ENCODE data around the gene MAPK12.

MAPK12 gene

GRCh38 chr22:50250555-50251476, 10.7 kb downstream of the MAPK12 start, which contains the start of gene HDAC10:
Gene HDAC10, minus strand, starts transcription at chr22:50251265. Its CDS starts 233 bp downstream, at chr22:50251032.
- no peak for DNase-seq

DNA sequence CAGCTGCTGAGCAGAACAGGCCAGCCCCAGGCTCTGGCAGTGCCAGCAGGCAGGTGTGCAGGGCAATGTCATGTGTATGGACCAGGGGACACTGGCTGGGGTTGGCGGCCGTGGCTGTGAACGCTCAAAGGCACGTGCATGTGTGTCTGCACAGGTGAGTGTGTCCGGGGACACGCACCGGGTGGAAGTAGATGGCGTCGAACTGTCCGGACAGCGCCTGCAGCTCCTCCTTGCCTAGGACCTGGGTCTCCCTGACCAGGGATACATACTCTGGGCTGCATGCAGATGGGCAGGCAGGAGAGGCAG, 11.3 kb downstream of the MAPK12 start:
- no peak for DNase-seq

- no peak for DNase-seq
Measured at GRCh38 chr22:50249341-50250248, 11.9 kb downstream of the MAPK12 start.

- DNase-seq = no peak
Measured at GRCh38 chr22:50248196-50249081, 13.0 kb downstream of the MAPK12 start.

GRCh38 chr22:50247748-50248147, 13.7 kb downstream of the MAPK12 start:
- no peak for DNase-seq

GRCh38 chr22:50246242-50247175, 15.0 kb downstream of the MAPK12 start:
- no peak for DNase-seq

GRCh38 chr22:50245214-50246072, 16.0 kb downstream of the MAPK12 start:
- DNase-seq = no peak

DNA sequence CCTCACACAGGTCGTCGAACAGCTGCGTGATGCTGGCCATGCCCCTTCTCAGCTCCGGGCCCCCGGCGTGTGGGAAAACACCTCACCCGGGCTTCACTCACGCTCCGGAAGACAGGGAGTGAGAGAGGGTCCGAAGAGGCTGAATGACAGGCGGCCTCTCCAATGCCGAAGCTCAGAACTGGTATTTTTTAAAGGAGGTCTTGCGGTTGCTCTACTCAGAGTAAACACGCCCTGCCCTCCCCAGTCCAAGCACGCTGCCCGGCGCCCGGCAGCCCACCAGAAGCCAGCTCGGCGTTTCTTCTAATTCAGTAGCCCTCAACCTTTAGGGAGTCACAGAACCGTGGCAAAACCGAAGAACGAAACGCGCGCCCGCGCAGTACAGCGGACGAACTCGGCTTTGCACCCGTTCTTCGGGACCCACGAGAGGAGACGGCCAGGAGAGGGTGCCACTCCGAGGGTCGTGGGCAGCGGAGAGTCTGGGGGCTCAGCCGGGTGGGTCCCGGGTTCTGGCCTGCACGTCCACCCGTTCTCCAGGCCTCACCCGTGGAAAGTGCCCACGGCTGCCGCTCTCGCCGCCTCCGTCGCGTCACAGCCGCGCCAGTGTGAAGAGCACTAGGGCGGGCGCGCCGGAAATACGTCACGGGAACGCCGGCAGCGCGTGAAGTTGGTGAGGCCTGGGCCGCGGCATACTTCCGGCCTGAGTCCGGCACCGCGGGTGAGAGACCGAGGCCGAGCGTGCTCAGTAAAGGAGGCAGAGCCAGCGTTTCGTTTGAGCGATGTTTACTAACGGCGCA, 16.9 kb downstream of the MAPK12 start, which contains the start of gene TUBGCP6:
Gene TUBGCP6 (minus strand): TSS at position 604 of the 794 bp plus-strand sequence. CDS start 564 bp downstream, at position 40.
- no peak for DNase-seq

- DNase-seq = no peak
Measured at GRCh38 chr22:50243685-50244419, 17.6 kb downstream of the MAPK12 start.

DNA sequence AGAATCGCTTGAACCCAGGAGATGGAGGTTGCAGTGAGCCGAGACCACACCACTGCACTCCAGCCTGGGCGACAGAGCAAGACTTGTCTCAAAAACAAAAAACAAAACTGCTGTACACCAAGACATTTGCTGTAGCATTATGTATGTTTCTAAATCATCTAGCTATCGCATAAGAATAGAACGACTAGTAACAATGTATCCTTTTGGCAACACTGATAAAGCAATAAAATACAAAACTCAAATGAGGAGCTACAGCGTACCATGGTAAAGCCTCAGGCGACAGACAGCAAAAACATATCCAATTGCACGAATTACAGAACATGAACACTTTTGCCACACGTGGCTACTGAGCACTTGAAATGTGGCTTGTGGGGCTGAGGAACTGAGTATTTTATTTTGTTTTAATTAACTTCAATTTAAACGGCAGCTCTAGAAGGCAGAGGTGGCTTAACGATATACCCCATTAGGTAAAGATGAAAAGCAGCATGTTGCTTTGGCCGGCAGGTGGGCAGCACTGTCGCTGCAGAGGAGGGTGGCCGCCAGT, 19.0 kb downstream of the MAPK12 start:
- DNase-seq = no peak

DNA sequence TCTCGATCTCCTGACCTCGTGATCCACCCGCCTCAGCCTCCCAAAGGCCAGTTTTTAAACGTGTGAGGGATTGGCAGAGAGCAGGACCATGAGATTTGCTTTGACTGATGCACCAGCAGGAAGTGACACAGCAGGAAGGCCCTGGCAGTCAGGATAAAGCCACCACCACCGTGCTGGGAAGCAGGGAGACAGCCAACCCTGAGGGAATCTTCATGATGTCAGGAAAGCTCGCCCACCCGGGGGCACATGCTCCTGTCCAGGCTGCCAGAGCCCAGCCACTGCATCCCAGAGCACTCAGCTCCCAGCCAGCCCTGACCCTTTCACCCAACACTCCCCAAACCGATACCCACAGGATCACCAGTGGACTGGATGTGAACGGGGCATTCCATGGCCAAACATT, 22.7 kb downstream of the MAPK12 start:
- DNase-seq = no peak

DNA sequence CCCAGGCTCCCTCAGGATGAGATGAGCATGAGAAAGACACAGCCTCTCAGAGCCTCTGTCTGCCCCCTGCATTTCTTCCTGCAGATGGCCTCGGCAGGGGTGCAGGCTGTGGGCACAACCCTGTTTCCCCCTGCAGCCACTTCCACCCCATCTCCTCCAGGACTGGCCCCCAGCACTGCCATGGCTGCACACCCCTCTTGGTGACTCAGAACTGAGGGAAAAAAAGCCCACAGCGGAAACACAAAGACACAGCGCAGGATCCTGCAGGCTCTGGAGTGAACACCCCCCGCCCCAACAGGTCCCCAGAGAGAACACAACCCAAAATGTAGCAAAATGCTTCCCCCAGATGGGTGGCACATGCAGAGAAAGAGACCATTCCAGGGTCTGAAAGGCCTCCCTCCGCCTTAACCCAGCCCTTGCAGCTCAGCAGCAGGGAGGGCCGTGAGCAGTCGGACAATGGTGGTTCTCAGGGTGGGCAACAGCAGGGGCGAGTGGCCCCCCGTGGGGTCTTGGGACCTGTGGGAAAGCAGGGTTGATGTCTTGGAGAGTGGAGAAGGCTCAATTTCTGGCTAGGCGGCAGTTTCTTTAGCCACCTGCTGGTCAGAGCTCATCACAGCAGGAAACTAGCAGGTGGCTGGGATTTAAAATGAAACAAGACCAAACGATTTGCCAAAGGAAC, 24.6 kb downstream of the MAPK12 start:
- DNase-seq = no peak

GRCh38 chr22:50233223-50233622, 28.3 kb downstream of the MAPK12 start:
- DNase-seq = no peak

DNA sequence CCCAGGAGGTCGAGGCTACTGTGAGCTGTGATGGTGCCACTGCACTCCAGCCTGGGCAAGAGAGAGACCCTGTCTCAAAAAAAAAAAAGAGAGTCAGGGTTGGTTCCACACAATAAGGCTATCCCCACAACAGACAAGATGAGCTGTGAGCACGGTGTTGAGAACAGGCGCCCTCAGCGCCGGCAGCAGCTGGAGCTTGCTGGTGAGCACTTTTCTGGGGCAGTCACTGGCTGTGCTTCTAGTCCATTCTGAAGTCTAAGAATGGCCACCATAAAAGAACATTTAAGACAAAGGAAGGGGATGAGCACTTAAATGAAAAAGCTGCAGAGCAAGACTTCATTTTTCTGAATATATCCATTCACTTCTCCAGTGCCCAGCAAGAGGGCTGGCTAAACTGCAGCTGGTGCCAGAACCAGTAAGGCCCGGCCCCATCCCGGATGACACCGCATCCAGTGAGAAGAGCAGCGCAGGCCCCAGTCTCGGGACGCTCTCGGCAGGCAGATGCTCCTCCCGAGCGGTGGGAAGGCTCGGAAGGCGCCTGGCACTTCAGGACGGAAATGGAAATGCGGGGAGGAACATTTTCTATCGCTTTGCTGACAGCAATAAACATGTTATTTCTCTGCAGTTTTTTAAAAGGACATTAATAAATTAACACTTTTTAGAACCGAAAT, 28.9 kb downstream of the MAPK12 start:
- DNase-seq = no peak

DNA sequence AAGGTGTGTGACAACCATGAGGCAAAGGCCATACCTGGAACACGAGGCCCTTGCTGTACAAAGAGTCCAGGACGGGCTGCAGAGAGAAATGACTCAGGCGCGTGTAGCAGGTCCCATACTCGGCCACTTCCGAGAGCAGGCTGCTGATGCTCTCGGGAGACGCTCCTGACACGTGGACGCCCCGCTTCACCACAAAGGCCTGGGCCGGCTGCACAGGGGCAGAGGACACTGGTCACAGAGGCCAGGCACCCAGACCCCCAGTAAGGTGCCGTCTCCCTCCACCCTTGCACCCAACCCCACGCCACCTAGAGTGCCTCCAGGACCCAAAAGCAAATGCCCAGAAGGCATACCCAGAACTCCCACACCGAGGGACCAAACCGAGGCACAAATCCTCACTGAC, 32.1 kb downstream of the MAPK12 start:
- no peak for DNase-seq

DNA sequence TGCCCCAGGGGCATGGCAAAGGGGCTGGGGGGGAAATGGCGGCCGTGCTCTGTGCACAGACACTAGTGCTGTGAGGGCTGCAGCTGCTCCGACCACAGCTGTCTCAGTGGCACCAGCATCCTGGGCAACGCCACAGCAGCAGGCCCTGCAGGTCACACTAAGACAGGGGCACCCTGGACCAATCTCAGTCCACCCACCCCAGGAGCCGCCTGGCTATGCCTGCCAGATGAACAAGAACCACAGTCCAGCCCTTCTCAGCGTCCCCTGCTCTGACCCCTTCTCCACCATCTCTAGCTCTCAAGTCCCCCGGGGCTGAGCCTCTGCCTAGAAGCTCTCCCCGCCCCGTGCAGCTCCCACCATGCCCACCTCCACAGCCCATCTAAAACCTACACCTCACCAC, 33.1 kb downstream of the MAPK12 start:
- no peak for DNase-seq

DNA sequence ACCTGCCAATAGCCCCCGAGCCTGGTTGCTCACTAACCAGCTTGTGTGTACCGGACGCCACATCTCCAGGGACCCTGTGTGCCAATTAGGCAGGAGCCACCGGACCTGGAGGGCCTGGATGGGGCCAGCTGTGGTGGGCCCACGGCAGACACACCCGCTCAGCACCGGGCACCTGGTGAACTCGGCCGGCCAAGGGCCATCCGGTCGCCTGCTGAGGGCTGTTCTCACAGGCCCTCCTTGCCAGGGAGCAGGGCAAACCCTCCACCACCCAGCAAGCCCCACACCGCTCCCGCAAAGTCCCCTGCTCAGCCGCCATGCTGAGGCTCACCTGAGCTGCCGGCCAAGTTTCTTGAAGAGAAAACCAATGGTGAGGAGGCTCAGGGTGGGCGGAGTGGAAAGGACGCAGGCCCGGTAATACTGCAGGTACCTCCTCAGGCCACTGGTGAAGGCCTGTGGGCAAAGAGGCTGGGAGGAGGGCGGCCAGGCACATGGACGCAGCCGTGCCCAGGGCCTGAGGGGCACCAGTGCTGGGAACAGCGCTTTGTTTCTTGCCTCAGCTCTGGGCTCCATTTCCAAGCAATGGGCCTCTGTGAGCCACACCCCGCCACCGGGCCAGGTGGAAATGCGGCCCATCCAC, 33.8 kb downstream of the MAPK12 start:
- DNase-seq = no peak
